ENCODE measurements around the gene THBS1. TPM values are rescaled to one million over a fixed set of nuclear protein-coding genes. Genes with fewer than 3 reads are reported as not detected.

THBS1 gene
- total and polyA plus RNA-seq, 3 experiments from 2014 or later: 0.72 to 6.9 (median 6.6) TPM

DNA sequence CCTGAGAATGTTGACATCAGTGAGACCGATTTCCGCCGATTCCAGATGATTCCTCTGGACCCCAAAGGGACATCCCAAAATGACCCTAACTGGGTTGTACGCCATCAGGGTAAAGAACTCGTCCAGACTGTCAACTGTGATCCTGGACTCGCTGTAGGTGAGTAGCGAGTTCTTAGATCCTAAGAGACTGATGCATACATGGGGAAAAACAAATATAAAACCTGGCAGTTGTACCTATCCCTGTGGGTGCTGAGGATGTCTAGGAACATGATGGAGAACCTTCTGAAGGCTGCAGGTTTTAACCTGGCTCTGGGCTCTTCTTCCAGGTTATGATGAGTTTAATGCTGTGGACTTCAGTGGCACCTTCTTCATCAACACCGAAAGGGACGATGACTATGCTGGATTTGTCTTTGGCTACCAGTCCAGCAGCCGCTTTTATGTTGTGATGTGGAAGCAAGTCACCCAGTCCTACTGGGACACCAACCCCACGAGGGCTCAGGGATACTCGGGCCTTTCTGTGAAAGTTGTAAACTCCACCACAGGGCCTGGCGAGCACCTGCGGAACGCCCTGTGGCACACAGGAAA lies 12.3 kb downstream of the THBS1 start:
- Histone ChIP-seq H3K27me3 (ENCODE audit: insufficient read depth, low read length, poor library complexity, severe bottlenecking) (no peaks in the 10 kb centered on the region), H3K4me1 (ENCODE audit: insufficient read depth, low read length) (no peaks in the 10 kb centered on the region), H3K4me3 (ENCODE audit: low read length) (no peak overlapping the region), H3K9me3 (ENCODE audit: low read length) (no peaks in the 10 kb centered on the region), H3K27ac (ENCODE audit: low read depth, low read length) (no peak overlapping the region), H3K36me3 (ENCODE audit: insufficient read depth, low read length) (no peaks in the 10 kb centered on the region)
- CTCF ChIA-PET: interaction anchor here (0.7 to 2.6 kb wide), 20 partner anchors 8 to 184 kb away, joined by 3 to 44 read pairs (median 4); partner anchors contain the start of gene THBS1
- Mint-ChIP-seq H3K27me3 (no peaks in the 10 kb centered on the region), H3K4me1 (peaks cover 7 to 8% (median 7%) of the 10 kb centered on the region in 3 donors), H3K4me3 (no peak overlapping the region), H3K27ac (peak overlapping the region in 2 of 8 donors; percentile 23 to 92), H3K9me3 (no peaks in the 10 kb centered on the region), H3K36me3 (peaks cover 5 to 40% (median 27%) of the 10 kb centered on the region in 3 donors)
- POLR2A ChIA-PET: interaction anchor here (0.5 to 1.6 kb wide), 2 partner anchors 12 to 30 kb away, joined by 3 to 8 read pairs; partner anchors contain the start of gene THBS1
- no peak for DNase-seq

DNA sequence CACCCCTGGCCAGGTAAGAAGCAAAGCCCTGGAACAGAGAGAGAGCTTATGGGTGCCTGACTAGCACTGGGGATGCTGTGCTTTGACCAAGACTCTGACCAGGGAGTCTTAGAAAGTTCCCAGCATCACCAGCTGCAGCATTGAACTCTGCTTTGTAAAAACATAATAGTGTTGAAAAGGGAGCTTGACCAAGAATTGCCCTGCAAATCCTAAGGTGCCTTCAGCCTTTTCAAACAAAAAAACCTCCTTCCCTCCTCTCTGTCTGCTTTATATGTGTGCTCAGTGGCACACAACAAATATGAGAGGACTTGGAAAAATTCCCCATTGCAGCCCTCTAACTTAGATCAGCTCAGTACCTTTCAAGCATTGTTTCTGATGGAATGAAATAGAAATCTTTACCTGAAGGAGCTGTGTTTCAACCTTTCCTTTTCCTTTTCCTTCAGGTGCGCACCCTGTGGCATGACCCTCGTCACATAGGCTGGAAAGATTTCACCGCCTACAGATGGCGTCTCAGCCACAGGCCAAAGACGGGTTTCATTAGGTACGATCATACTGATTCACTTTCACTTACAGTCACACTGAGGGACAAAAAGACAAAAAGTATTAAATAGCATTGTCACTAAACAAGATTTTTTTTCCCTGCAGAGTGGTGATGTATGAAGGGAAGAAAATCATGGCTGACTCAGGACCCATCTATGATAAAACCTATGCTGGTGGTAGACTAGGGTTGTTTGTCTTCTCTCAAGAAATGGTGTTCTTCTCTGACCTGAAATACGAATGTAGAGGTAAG lies 13.0 kb downstream of the THBS1 start:
- Histone ChIP-seq H3K27ac (ENCODE audit: low read depth, low read length) (no peak overlapping the region), H3K4me3 (ENCODE audit: low read length) (no peak overlapping the region), H3K36me3 (ENCODE audit: insufficient read depth, low read length) (no peaks in the 10 kb centered on the region), H3K9me3 (ENCODE audit: low read length) (no peaks in the 10 kb centered on the region), H3K27me3 (ENCODE audit: insufficient read depth, low read length, poor library complexity, severe bottlenecking) (no peaks in the 10 kb centered on the region), H3K4me1 (ENCODE audit: insufficient read depth, low read length) (no peaks in the 10 kb centered on the region)
- H3K27ac Mint-ChIP-seq: peak overlapping the region in 7 of 8 donors; percentile 65 to 92 (median 86)
- H3K4me3 Mint-ChIP-seq: peak overlapping the region in 5 of 7 donors; percentile 19 to 70 (median 56)
- peaks cover 5 to 37% (median 27%) of the 10 kb centered on the region in 3 donors for H3K36me3 Mint-ChIP-seq
- peaks cover 7 to 8% (median 7%) of the 10 kb centered on the region in 3 donors for H3K4me1 Mint-ChIP-seq
- peak in 4 of 5 donors; percentile 18 to 65 (median 32) for DNase-seq
- H3K9me3 Mint-ChIP-seq: no peaks in the 10 kb centered on the region
- ChIA-PET CTCF (interaction anchor here (0.7 to 2.6 kb wide), 20 partner anchors 8 to 184 kb away, joined by 3 to 44 read pairs (median 4); partner anchors contain the start of gene THBS1), POLR2A (interaction anchor here (0.5 to 1.6 kb wide), 4 partner anchors 13 to 163 kb away, joined by 3 to 8 read pairs (median 4); partner anchors contain the start of gene THBS1)
- H3K27me3 Mint-ChIP-seq: no peaks in the 10 kb centered on the region

DNA sequence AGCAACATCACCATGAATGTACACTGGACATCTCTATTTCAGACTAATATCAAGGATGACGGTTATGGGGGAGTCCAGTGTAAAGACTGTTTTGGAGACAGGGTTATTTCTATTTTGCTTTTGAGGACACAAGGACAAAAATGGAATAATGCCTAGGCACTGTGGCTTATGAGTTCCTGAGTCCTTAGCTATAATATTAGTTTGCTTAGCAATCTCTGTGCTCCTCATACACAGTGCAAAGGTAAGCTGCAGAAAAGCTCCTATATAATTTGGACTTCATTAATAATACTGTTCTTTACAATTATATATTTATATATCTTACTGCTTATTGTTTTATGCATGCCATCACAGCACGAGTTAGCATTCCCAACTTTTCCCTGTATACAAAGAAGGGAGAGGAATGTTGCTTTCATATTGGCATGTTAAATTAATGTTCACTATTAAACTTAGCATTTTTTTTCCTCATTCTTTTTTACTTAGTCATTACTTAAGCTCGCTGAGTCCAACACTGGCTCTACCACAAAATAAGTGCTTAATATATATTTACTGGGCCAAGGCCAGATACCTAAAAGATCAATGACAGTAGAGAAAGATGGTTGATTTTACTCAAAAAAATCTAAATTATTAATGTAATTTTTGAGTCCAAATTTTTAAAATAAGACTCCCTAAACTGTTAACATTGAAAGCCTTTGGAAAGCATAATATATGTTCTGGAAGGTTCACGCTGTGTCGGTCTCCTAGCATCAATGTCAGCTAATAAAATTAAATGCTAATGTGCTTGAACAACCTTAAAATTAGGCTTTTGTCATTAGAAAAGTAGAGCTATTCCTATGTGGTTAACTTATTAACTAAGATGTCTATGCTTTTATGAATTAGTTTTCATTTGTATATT lies 13.8 kb downstream of the THBS1 start:
- H3K4me3 Mint-ChIP-seq: peak overlapping the region in 5 of 7 donors; percentile 19 to 70 (median 56)
- H3K9me3 ChIP-seq (ENCODE audit: low read length): no peaks in the 10 kb centered on the region
- peaks cover 5 to 31% (median 30%) of the 10 kb centered on the region in 3 donors for H3K36me3 Mint-ChIP-seq
- peaks cover 7 to 8% (median 7%) of the 10 kb centered on the region in 3 donors for H3K4me1 Mint-ChIP-seq
- H3K27me3 ChIP-seq (ENCODE audit: insufficient read depth, low read length, poor library complexity, severe bottlenecking): no peaks in the 10 kb centered on the region
- peak overlapping the region in 4 of 8 donors; percentile 76 to 92 (median 86) for H3K27ac Mint-ChIP-seq
- no peak overlapping the region for H3K27ac ChIP-seq (ENCODE audit: low read depth, low read length)
- H3K4me3 ChIP-seq (ENCODE audit: low read length): no peak overlapping the region
- ChIA-PET CTCF (interaction anchor here (0.6 to 2.6 kb wide), 11 partner anchors 9 to 180 kb away, joined by 3 to 44 read pairs (median 6); partner anchors contain the start of gene THBS1), POLR2A (interaction anchor here (0.5 to 1.6 kb wide), 3 partner anchors 29 to 162 kb away, joined by 3 to 8 read pairs (median 5); no protein-coding TSS in a partner anchor)
- H3K36me3 ChIP-seq (ENCODE audit: insufficient read depth, low read length): no peaks in the 10 kb centered on the region
- no peak for DNase-seq
- no peaks in the 10 kb centered on the region for H3K4me1 ChIP-seq (ENCODE audit: insufficient read depth, low read length)
- no peaks in the 10 kb centered on the region for H3K27me3 Mint-ChIP-seq
- H3K9me3 Mint-ChIP-seq: no peaks in the 10 kb centered on the region

DNA sequence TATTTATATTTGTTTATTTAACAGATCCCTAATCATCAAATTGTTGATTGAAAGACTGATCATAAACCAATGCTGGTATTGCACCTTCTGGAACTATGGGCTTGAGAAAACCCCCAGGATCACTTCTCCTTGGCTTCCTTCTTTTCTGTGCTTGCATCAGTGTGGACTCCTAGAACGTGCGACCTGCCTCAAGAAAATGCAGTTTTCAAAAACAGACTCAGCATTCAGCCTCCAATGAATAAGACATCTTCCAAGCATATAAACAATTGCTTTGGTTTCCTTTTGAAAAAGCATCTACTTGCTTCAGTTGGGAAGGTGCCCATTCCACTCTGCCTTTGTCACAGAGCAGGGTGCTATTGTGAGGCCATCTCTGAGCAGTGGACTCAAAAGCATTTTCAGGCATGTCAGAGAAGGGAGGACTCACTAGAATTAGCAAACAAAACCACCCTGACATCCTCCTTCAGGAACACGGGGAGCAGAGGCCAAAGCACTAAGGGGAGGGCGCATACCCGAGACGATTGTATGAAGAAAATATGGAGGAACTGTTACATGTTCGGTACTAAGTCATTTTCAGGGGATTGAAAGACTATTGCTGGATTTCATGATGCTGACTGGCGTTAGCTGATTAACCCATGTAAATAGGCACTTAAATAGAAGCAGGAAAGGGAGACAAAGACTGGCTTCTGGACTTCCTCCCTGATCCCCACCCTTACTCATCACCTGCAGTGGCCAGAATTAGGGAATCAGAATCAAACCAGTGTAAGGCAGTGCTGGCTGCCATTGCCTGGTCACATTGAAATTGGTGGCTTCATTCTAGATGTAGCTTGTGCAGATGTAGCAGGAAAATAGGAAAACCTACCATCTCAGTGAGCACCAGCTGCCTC lies 14.7 kb downstream of the THBS1 start:
- POLR2A ChIA-PET: no interaction called here
- Histone ChIP-seq H3K27me3 (ENCODE audit: insufficient read depth, low read length, poor library complexity, severe bottlenecking) (no peaks in the 10 kb centered on the region), H3K4me3 (ENCODE audit: low read length) (no peak overlapping the region), H3K27ac (ENCODE audit: low read depth, low read length) (no peak overlapping the region), H3K9me3 (ENCODE audit: low read length) (no peaks in the 10 kb centered on the region), H3K4me1 (ENCODE audit: insufficient read depth, low read length) (no peaks in the 10 kb centered on the region), H3K36me3 (ENCODE audit: insufficient read depth, low read length) (no peaks in the 10 kb centered on the region)
- peaks cover 7 to 8% (median 7%) of the 10 kb centered on the region in 3 donors for H3K4me1 Mint-ChIP-seq
- DNase-seq: no peak
- H3K36me3 Mint-ChIP-seq: peaks cover 5 to 37% (median 28%) of the 10 kb centered on the region in 3 donors
- H3K27me3 Mint-ChIP-seq: no peaks in the 10 kb centered on the region
- CTCF ChIA-PET: interaction anchor here (0.6 to 2.6 kb wide), 6 partner anchors 28 to 179 kb away, joined by 3 to 44 read pairs (median 10); no protein-coding TSS in a partner anchor
- H3K9me3 Mint-ChIP-seq: no peaks in the 10 kb centered on the region
- no peak overlapping the region for H3K4me3 Mint-ChIP-seq
- H3K27ac Mint-ChIP-seq: peak overlapping the region in 1 of 8 donors; percentile 73

DNA sequence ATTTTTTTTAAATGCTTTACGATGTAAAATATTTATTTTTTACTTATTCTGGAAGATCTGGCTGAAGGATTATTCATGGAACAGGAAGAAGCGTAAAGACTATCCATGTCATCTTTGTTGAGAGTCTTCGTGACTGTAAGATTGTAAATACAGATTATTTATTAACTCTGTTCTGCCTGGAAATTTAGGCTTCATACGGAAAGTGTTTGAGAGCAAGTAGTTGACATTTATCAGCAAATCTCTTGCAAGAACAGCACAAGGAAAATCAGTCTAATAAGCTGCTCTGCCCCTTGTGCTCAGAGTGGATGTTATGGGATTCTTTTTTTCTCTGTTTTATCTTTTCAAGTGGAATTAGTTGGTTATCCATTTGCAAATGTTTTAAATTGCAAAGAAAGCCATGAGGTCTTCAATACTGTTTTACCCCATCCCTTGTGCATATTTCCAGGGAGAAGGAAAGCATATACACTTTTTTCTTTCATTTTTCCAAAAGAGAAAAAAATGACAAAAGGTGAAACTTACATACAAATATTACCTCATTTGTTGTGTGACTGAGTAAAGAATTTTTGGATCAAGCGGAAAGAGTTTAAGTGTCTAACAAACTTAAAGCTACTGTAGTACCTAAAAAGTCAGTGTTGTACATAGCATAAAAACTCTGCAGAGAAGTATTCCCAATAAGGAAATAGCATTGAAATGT lies 15.6 kb downstream of the THBS1 start:
- H3K27ac ChIP-seq (ENCODE audit: low read depth, low read length): no peak overlapping the region
- Mint-ChIP-seq H3K4me1 (peaks cover 7 to 8% (median 7%) of the 10 kb centered on the region in 3 donors), H3K4me3 (no peak overlapping the region), H3K36me3 (peaks cover 3 to 38% (median 21%) of the 10 kb centered on the region in 3 donors), H3K9me3 (no peaks in the 10 kb centered on the region), H3K27ac (peak overlapping the region in 1 of 8 donors; percentile 11), H3K27me3 (no peaks in the 10 kb centered on the region)
- no peaks in the 10 kb centered on the region for H3K4me1 ChIP-seq (ENCODE audit: insufficient read depth, low read length)
- no peak for DNase-seq
- H3K4me3 ChIP-seq (ENCODE audit: low read length): no peak overlapping the region
- no peaks in the 10 kb centered on the region for H3K9me3 ChIP-seq (ENCODE audit: low read length)
- POLR2A ChIA-PET: no interaction called here
- H3K27me3 ChIP-seq (ENCODE audit: insufficient read depth, low read length, poor library complexity, severe bottlenecking): no peaks in the 10 kb centered on the region
- CTCF ChIA-PET: no interaction called here
- H3K36me3 ChIP-seq (ENCODE audit: insufficient read depth, low read length): no peaks in the 10 kb centered on the region

DNA sequence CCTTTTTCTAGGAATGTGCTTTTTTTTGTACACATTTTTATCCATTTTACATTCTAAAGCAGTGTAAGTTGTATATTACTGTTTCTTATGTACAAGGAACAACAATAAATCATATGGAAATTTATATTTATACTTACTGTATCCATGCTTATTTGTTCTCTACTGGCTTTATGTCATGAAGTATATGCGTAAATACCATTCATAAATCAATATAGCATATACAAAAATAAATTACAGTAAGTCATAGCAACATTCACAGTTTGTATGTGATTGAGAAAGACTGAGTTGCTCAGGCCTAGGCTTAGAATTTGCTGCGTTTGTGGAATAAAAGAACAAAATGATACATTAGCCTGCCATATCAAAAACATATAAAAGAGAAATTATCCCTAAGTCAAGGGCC lies 16.5 kb downstream of the THBS1 start:
- Mint-ChIP-seq H3K9me3 (no peaks in the 10 kb centered on the region), H3K27me3 (no peaks in the 10 kb centered on the region), H3K27ac (no peak overlapping the region), H3K4me1 (peaks cover 7 to 8% (median 8%) of the 10 kb centered on the region in 3 donors), H3K4me3 (no peak overlapping the region), H3K36me3 (peaks cover 3 to 38% (median 17%) of the 10 kb centered on the region in 3 donors)
- no peak for DNase-seq
- ChIA-PET CTCF (no interaction called here), POLR2A (no interaction called here)
- H3K27ac ChIP-seq (ENCODE audit: low read depth, low read length): no peak overlapping the region
- no peaks in the 10 kb centered on the region for H3K36me3 ChIP-seq (ENCODE audit: insufficient read depth, low read length)
- no peaks in the 10 kb centered on the region for H3K9me3 ChIP-seq (ENCODE audit: low read length)
- H3K27me3 ChIP-seq (ENCODE audit: insufficient read depth, low read length, poor library complexity, severe bottlenecking): no peaks in the 10 kb centered on the region
- no peak overlapping the region for H3K4me3 ChIP-seq (ENCODE audit: low read length)
- H3K4me1 ChIP-seq (ENCODE audit: insufficient read depth, low read length): no peaks in the 10 kb centered on the region
